GM18951 (cell line): ENCODE results near the gene UNC5A.

Experiments
- POLR2A ChIP-seq: IDR thresholded peaks from 4 replicates; pipeline ENCODE4 v1.6.1; 2011; ENCODE audit warnings: mild to moderate bottlenecking; ENCODE audit not compliant: insufficient read length, insufficient read depth; ENCODE audit errors: extremely low read depth
- in situ Hi-C: fragments of 300-500 bp; cut with MboI; formaldehyde crosslinking; loops from one replicate; pipeline ENCODE4 v1.12.0; 2022; ENCODE audit warnings: low sequenced_read_pairs, mixed read lengths, inconsistent platforms; ENCODE audit not compliant: unreplicated experiment

Gene UNC5A

GRCh38 chr5:176810081-176810597 lies at the start of gene UNC5A:
Gene UNC5A (plus strand): TSS chr5:176810559. CDS start chr5:176810751, 192 bp downstream.
- in situ Hi-C loops = no loop called here

GRCh38 chr5:176761755-176762154 lies 48.6 kb upstream of the UNC5A start:
- in situ Hi-C loops = no loop called here
- TF ChIP-seq POLR2A = no peak

More at GRCh38 chr5:176810081-176810597, at the start of gene UNC5A:
- no peak for TF ChIP-seq POLR2A

- TF ChIP-seq POLR2A = no peak
- in situ Hi-C loops = no loop called here
Observed at GRCh38 chr5:176762489-176762888, 47.9 kb upstream of the UNC5A start.

- no peak for TF ChIP-seq POLR2A
- in situ Hi-C loops = no loop called here
Observed at GRCh38 chr5:176765687-176766086, 44.7 kb upstream of the UNC5A start.

- in situ Hi-C loops = no loop called here
- no peak for TF ChIP-seq POLR2A
Observed at GRCh38 chr5:176768174-176768970, 42.0 kb upstream of the UNC5A start.

GRCh38 chr5:176769911-176770310 lies 40.4 kb upstream of the UNC5A start:
- in situ Hi-C loops = no loop called here
- TF ChIP-seq POLR2A = no peak

- no peak for TF ChIP-seq POLR2A
- in situ Hi-C loops = no loop called here
Observed at GRCh38 chr5:176770431-176770830, 39.9 kb upstream of the UNC5A start.

- TF ChIP-seq POLR2A = no peak
- in situ Hi-C loops = no loop called here
Observed at GRCh38 chr5:176771102-176771845, 39.1 kb upstream of the UNC5A start.

- in situ Hi-C loops = no loop called here
- no peak for TF ChIP-seq POLR2A
Observed at GRCh38 chr5:176772271-176773210, 37.8 kb upstream of the UNC5A start.

- no peak for TF ChIP-seq POLR2A
- in situ Hi-C loops = no loop called here
Observed at GRCh38 chr5:176773408-176774035, 36.8 kb upstream of the UNC5A start.

- in situ Hi-C loops = no loop called here
- TF ChIP-seq POLR2A = no peak
Observed at GRCh38 chr5:176774216-176775171, 35.9 kb upstream of the UNC5A start.
